HG02870 (cell line): Measurements from ENCODE around the gene MUC3A.
"Not testable (repeated sequence)": the region's sequence is repeated elsewhere in the genome, so short reads cannot be mapped to it uniquely, and the experiment has no call there.

Experiments
- ATAC-seq: cut with Tn5 transposase; IDR thresholded peaks from one replicate; pipeline ENCODE4 v1.9.1; 2021; ENCODE audit warnings: mild to moderate bottlenecking, moderate library complexity; ENCODE audit not compliant: unreplicated experiment

Gene MUC3A

DNA sequence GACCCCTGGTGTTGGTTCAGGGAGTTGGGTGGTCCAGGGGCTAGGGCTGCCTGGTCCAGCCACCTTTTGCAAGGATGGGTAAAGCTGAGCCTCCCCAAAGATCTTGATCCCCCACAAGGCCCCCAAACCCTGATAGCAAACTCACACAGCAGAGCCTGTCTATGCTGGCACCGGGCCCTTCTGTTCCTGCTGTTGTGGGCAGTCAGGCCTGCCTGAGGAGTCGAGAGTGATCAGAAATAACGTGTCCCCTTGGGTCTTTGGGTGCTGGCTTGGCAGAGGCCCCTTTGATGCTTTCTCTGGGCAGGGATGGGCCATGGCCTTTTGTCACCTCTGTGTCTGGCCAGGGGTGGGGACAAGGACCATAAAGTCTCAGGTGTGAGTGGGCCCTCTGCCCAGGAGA, 19.3 kb downstream of the MUC3A start:
- no peak for ATAC-seq

GRCh38 chr7:100969066-100969615, 19.8 kb downstream of the MUC3A start, which contains the start of gene MUC12:
TSS of gene MUC12 (plus strand) at chr7:100969565. CDS start at chr7:100969623, 58 bp downstream.
- no peak for ATAC-seq

- ATAC-seq = no peak
Observed at GRCh38 chr7:100971111-100972001, 22.0 kb downstream of the MUC3A start.

- no peak for ATAC-seq
Observed at GRCh38 chr7:100972002-100972347, 22.6 kb downstream of the MUC3A start.

DNA sequence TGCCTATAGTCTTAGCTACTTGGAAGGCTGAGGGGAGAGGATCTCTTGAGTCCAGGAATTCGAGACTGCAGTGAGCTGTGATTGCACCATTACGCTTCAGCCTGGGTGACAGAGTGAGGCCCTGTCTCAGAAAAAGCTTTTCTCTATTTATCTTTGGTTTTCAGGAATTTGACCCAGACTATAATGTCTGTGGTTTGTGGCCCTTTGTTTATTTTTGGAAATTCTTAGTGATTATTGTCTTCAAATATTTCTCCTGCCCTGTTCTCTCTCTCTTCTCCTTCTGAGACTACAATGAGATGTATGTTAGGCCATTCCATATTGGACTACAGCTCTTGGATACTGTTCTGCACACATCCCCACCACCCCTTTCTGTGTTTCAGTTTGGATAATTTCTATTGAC, 24.7 kb downstream of the MUC3A start:
- no peak for ATAC-seq

GRCh38 chr7:100975371-100975821, 26.1 kb downstream of the MUC3A start:
- no peak for ATAC-seq

DNA sequence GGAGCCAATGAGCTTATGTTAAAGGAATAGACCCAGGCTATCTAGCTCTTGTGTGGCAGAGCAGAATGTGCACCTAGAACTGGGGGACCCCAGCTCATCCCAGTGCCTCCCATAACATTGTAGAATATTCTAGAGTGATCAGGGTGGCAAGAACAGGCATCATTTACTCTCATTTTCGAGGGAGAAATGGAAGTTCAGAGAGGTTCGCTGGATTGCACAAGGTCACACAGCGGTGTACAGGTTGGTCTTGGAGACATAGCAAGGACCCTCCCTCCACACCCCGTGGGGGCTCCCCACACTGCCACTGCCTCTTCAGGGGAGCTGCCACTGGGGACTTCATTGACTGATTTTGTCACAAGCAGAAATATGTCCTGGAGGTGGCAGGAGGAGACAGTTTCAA, 29.0 kb downstream of the MUC3A start:
- ATAC-seq = no peak

DNA sequence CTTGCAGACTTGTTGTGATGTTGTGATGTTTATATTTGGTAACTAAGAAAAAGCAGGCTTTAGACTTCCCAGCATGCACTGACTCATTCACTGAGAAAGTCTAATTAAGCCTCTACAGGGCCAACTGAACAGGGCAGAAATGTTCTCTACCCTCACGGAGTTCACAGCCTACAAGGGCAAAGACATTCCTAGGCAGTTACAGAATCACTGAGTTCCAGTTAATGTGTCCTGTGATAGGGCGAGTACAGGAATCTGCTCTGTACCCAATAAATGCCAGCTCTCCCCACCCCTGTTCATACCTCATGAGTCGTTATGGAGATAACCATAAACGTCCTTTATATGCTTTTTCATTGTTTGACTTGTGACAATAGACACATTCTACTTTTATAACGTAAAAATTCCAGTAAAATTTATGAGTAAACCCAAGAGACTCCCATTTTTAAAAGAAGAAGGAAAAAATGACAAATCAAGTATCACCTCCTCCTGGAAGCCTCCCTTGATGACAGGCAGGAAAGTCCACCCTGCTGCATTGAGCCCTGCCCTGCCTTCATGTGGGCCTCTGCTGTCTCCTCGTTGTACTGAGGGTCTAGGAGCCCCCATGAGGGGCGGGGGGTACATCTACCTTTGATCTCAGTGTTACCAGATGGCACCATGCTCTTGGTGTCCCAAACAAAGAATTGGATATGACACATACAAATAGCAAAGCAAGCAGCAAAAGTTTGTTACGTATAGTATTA, 34.3 kb downstream of the MUC3A start:
- ATAC-seq = no peak

DNA sequence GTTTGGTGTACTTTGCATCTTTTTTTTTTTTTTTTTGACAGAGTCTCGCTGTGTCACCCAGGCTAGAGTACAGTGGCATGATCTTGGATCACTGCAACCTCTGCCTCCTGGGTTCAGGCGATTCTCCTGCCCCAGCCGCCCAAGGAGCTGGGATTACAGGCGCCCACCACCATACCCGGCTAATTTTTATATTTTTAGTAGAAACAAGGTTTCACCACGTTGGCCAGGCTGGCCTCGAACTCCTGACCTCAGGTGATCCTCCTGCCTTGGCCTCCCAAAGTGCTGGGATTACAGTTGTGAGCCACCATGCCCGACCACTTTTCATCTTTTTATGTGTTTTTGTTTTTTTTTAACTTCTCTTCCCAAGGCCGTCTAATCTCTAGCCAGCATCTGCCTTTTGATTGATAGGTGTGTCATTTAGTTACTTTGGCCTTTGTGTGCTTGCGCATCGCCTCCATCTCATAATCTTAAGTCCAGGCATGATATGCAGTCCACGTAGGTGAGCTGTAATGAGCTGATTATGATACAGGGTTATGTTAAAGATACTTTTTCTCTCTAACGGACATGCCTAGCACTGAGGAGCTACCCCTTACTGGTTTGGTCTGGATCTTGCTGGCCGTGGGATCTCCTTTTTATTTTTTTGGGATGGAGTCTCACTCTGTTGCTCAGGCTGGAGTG, 35.0 kb downstream of the MUC3A start:
- ATAC-seq = not testable (repeated sequence)

DNA sequence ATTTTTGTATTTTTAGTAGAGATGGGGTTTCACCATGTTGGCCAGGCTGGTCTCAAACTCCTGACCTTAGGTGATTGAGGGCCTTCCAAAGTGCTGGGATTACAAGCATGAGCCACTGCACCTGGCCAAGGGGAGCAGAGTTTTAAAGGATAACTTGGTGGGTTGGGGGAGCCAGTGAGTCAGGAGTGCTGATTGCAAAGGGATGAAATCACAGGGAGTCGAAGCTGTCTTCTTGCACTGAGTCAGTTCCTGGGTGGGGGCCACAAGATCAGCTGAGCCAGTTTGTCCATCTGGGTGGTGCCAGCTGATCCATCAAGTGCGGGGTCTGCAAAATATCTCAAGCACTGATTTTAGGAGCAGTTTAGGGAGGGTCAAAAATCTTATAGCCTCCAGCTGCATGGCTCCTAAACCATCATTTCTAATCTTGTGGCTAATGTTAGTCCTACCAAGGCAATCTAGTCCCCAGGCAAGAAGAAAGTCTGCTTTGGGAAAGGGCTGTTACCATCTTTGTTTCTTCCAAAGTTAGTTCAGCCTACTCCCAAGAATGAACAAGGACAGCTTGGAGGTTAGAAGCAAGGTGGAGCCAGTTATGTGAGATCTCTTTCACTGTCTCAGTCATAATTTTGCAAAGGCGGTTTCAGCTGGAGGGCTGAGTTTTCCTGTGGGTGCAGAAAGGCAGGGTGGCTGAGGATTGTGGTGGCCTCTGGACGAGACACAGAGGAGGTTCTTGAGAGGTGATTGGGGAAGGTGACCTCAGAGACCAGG, 35.9 kb downstream of the MUC3A start:
- not testable (repeated sequence) for ATAC-seq

- ATAC-seq = no peak
Observed at GRCh38 chr7:100991631-100992030, 42.3 kb downstream of the MUC3A start.

- ATAC-seq = not testable (repeated sequence)
Observed at GRCh38 chr7:100992280-100992679, 42.9 kb downstream of the MUC3A start.

- not testable (repeated sequence) for ATAC-seq
Observed at GRCh38 chr7:100994671-100995070, 45.3 kb downstream of the MUC3A start.

DNA sequence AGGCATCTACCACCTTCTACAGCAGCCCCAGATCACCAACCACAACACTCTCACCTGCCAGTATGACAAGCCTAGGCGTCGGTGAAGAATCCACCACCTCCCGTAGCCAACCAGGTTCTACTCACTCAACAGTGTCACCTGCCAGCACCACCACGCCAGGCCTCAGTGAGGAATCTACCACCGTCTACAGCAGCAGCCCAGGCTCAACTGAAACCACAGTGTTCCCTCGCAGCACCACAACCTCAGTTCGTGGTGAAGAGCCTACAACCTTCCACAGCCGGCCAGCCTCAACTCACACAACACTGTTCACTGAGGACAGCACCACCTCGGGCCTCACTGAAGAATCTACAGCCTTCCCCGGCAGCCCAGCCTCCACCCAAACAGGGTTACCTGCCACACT, 49.2 kb downstream of the MUC3A start:
- ATAC-seq = not testable (repeated sequence)

DNA sequence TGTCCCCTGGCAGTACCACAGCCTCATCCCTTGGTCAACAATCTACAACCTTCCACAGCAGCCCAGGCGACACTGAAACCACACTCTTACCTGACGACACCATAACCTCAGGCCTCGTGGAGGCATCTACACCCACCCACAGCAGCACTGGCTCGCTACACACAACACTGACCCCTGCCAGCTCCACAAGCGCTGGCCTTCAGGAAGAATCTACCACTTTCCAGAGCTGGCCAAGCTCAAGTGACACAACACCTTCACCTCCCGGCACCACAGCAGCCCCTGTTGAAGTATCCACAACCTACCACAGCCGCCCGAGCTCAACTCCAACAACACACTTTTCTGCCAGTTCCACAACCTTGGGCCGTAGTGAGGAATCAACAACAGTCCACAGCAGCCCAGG, 50.0 kb downstream of the MUC3A start:
- not testable (repeated sequence) for ATAC-seq

- not testable (repeated sequence) for ATAC-seq
Observed at GRCh38 chr7:101000025-101000424, 50.7 kb downstream of the MUC3A start.

- not testable (repeated sequence) for ATAC-seq
Observed at GRCh38 chr7:101002333-101002732, 53.0 kb downstream of the MUC3A start.

DNA sequence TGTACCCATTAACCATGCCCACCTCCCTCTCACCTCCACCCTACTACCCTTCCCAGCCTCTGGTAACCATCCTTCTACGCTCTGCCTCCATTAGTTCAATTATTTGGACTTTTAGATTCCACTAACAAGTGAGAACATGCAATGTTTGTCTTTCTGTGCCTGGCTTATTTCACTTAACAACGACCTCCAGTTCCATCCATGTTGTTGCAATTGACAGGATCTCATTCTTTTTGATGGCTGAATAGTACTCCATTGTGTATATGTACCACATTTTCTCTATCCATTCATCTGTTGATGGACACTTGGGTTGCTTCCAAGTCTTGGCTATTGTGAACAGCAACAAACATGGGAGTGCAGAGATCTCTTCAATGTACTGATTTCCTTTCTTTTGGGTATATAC, 58.0 kb downstream of the MUC3A start:
- not testable (repeated sequence) for ATAC-seq

- no peak for ATAC-seq
Observed at GRCh38 chr7:101009629-101010028, 60.3 kb downstream of the MUC3A start.

- no peak for ATAC-seq
Observed at GRCh38 chr7:101012931-101013330, 63.6 kb downstream of the MUC3A start.
